K562 treated with DMSO at 1 percent for 48 hours (cell line): ENCODE measurements around the gene SIRT1. TPM values are rescaled to one million over a fixed set of nuclear protein-coding genes. Genes with fewer than 3 reads are reported as not detected.

Experiments used
- total RNA-seq: library from RNA; unstranded; fragments of 300-600 nt; gene quantifications from 2 replicates; pipeline ENCODE4 v1.2.3, GENCODE V29; 2022; ENCODE audit warnings: low replicate concordance; ENCODE audit errors: extremely low read depth

The SIRT1 gene
- total RNA-seq: not detected in 2 replicates

DNA sequence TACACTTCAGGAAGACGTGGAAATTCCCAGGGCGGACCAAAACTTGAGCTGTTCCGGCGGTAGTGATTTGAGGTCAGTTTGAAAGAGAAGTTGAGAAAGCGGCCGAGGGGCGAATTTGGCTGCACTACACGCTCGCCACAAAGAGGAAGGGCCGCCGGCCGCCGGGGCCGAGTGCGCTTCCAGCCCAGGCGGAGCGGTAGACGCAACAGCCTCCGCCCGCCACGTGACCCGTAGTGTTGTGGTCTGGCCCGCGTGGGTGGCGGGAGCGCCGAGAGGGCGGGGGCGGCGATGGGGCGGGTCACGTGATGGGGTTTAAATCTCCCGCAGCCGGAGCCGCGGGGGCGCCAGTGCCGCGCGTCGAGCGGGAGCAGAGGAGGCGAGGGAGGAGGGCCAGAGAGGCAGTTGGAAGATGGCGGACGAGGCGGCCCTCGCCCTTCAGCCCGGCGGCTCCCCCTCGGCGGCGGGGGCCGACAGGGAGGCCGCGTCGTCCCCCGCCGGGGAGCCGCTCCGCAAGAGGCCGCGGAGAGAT, at the start of gene SIRT1:
TSS of gene SIRT1 (plus strand) at position 344 of the 529 bp plus-strand sequence. CDS start at position 410, 66 bp downstream.

GRCh38 chr10:67837541-67838314, 46.7 kb upstream of the SIRT1 start, which contains the start of gene DNAJC12:
DNAJC12 (minus strand) TSS chr10:67838188; CDS start chr10:67838011, 177 bp downstream.

Other genes starting within 250 kb of the SIRT1 start
- gene CTNNA3, start 188.5 kb upstream of the SIRT1 start, total RNA-seq: not detected in 2 replicates
- gene DNAJC12, start 46.5 kb upstream of the SIRT1 start, total RNA-seq: not detected in 2 replicates
- gene HERC4, start 190.6 kb downstream of the SIRT1 start, total RNA-seq: not detected in 2 replicates
- gene MYPN, start 224.8 kb downstream of the SIRT1 start, total RNA-seq: not detected in 2 replicates